H54 (cell line): Measurements from ENCODE around the gene CEP164.
"Not testable (repeated sequence)": the region's sequence is repeated elsewhere in the genome, so short reads cannot be mapped to it uniquely, and the experiment has no call there.

Source experiments
- DNase-seq: peaks from one replicate; pipeline ENCODE4 v3.0.0; 2011; ENCODE audit warnings: low spot score, mixed read lengths; ENCODE audit not compliant: insufficient read length
- FAIRE-seq: peaks from 3 replicates; lab custom pipeline; 2011; peaks lifted over from hg19 to GRCh38; lab: Jason Lieb, UNC
- POLR2A ChIP-seq: IDR thresholded peaks from 2 replicates; pipeline ENCODE4 v1.6.1; 2011; ENCODE audit warnings: low read depth, mild to moderate bottlenecking, low read length

CEP164 gene

DNA sequence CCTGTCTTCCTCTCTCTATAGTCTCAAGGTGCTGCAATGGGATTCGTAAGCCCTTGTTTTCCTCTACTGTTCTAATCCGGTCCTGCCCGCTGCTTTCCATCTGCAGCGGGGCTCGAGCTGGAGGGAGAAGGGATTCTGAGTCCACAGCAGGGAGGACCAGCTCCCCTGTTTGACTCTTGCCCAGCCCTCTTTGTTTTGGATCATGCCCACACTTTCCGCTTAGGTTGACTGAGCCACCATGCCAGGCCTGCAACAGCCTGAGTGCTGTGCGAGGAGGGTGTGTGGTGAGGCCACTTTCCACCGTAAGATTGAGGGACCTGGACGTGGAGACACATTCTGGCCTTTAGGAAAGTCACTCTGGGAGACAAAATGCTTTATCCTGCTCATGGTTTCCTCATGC, 58.3 kb downstream of the CEP164 start:
- no peak for TF ChIP-seq POLR2A
- no peak for DNase-seq
- FAIRE-seq = no peak

DNA sequence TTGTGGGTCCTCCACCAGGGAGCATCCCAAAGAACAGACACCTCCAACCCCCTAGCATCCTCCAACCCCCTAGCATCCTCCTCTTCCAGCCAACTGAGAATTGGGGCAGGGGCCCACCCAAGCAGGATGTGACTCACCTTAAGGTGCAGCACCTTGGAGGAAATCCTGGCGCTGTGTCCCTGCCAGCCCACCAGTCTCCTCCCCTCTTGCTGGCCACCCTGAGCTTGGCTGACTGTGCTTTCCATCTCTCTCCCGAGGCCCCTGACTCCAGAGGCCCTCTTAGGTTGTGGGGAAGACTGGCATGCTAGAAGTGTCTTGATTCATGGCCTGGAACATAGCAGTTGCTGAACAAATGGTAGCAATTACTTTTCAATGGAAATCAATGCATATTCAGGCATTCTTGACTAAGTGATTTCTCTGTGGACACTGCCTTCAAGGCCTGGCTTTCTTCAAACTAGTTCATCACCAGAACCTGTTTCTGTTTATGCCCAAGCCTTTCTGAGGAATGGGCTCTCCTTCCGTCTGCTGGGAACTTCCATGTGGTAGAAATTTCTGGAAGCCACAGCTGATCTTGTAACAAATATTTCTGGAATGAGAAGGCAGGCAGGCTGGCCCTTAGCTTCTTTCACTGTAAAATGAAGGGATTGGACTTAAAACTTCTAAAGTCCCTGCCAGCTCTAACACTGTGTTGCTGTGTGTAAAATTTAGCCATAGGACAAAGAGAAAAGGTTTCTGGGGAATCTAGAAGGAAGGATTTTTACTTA, 60.5 kb downstream of the CEP164 start:
- FAIRE-seq = no peak
- no peak for TF ChIP-seq POLR2A
- no peak for DNase-seq

DNA sequence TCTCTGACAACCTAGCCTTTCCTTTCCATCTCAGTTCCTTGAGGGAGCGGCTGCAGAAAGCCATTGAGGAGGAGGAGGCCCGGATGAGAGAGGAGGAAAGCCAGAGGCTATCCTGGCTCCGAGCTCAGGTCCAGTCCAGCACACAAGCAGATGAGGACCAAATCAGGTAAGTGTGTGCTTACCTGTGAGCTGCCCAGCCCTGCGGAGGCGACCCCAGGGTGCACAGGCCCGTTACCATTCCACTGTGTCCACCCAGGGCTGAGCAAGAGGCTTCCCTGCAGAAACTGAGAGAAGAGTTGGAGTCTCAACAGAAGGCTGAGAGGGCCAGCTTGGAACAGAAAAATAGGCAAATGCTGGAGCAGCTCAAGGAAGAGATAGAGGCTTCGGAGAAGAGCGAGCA, 63.1 kb downstream of the CEP164 start:
- FAIRE-seq (no peak), DNase-seq (no peak)
- TF ChIP-seq POLR2A = no peak

DNA sequence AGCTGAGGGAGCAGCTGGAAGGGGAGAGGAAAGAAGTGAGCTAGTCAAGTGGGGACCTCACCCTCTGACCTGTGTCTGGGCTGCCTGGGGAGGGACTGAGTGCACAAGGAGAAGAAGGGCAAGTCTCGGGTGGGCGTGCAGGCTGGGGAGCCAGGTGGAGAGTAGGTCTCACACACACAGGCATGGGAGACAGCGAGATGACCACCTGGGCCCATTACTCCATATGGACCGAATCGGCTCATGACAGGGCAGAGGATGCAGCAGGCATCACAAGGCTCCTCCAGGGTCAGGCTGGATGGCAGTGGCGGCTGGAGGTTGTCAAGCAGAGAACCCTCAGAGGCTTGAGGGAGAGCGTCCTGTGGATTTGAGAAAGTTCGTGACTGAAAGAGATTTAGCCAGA, 63.5 kb downstream of the CEP164 start:
- no peak for DNase-seq
- no peak for FAIRE-seq
- no peak for TF ChIP-seq POLR2A

DNA sequence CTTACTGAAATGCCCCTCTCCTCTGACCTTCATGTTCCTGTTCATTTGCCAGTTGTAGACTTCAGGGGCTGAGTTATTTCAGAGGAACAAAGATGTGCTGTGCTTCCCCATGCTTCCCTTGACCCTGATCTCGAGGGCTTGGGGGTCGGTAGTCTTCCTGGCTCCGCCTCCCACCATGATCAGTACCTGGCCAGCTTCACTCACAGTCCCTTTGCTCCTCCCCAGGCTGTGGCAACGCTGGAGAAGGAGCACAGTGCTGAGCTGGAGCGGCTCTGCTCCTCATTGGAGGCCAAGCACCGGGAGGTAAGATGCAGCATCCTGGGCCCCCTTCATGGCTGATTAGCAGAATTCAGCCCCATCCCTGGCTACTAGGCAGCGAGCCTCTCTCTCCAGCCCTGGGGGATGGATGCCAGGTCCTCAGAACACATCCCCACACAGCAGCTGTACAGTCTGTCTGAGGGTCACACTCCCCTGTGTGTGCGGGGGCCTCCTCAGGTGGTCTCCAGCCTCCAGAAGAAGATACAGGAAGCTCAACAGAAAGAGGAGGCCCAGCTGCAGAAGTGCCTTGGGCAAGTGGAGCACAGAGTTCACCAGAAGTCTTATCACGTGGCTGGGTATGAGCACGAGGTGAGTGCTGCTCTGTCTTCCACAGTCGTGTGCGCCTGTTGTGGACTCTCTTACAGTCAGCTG, 64.5 kb downstream of the CEP164 start:
- TF ChIP-seq POLR2A = no peak
- DNase-seq (no peak), FAIRE-seq (no peak)

DNA sequence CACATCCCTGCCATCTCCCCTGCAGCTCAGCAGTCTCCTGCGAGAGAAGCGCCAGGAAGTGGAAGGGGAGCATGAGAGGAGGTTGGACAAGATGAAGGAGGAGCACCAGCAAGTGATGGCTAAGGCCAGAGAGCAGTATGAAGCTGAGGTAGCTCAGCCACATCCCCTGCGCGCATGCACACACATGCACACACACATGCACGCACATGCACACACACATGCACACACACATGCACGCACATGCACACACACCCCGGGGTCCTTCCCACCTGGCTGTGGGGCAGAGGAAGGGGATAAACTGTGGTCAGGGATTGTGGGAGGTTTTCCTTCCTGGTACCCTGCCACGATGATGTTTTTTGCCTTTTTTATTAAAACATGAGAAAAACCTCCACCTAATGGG, 65.3 kb downstream of the CEP164 start:
- no peak for DNase-seq
- no peak for FAIRE-seq
- TF ChIP-seq POLR2A = no peak

DNA sequence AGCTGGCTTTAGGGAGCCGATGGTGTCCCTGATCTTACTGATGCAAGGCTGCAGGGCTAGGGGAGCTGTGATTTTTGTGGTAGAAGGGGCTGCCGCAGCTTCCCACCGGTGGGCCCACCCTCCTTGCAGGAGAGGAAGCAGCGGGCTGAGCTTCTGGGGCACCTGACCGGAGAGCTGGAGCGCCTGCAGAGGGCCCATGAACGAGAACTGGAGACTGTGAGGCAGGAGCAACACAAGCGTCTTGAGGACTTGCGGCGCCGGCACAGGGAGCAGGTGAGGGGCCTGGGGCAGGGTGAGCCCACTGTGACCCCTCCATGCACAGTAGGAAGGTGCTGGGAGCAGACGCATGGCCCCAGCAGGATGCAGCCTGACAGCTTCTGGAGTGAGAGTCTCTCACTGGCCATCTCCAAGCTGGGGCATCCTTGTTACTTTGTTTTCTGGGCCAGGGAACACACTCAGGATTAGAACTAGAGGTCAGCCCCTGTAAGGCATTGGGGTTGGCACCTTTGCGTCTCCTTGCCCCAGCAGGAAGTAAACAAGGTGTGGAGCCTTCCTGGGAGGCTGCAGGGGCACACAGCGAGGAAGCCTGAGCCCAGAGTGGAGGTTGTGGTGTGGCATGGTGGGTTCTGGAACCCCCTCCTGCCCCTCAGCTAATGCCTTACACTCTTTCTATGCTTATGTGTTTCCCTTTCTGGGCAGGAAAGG, 66.7 kb downstream of the CEP164 start:
- FAIRE-seq (no peak), DNase-seq (no peak)
- no peak for TF ChIP-seq POLR2A

DNA sequence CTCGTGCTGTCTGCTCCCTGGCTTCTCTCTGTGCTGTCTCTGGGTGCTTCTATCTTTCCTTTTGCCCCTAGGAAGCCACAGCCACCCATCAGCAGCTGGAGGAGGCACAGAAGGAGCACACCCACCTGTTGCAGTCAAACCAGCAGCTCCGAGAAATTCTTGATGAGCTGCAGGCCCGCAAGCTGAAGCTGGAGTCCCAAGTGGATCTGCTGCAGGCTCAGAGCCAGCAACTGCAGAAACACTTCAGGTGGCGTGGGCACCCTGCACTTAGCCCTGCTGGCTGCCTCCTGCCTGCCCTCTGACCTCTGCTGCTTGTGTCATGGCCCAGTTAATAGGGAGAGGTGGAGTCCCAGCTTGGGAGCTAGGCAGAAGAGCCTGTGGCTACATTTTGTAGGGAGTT, 67.8 kb downstream of the CEP164 start:
- no peak for TF ChIP-seq POLR2A
- FAIRE-seq = no peak
- no peak for DNase-seq

DNA sequence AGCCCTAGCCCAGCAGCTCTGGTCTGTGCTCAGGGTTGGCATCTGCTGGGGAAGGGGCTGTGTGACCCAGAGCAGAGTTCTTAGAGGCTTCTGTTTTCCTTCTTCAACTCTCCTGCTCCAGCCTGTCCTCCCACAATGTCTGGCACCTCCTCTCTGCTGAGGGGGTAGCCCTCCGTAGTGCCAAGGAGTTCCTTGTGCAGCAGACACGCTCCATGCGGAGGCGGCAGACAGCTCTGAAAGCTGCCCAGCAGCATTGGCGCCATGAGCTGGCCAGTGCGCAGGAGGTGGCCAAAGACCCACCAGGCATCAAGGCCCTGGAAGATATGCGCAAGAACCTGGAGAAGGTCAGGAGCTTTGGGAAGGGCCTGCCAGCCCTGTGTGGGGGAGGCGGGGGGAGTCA, 69.3 kb downstream of the CEP164 start:
- DNase-seq (no peak), FAIRE-seq (no peak)
- TF ChIP-seq POLR2A = no peak

DNA sequence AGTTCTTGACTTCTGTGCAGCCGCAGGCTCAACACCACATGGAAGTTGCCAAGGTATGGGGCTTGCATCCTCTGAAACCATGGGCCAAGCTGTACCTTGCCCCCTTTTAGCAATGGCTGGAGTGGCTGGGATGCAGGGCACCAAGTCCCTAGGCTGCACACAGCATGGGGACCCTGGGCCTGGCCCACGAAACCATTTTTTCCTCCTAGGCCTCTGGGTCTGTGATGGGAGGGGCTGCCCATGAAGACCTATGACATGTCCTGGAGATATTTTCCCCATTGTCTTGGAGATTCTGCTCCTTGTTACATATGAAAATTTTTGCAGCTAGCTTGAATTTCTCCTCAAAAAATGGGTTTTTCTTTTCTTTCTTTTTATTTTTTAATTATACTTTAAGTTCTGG, 71.0 kb downstream of the CEP164 start:
- FAIRE-seq, DNase-seq: not testable (repeated sequence)

DNA sequence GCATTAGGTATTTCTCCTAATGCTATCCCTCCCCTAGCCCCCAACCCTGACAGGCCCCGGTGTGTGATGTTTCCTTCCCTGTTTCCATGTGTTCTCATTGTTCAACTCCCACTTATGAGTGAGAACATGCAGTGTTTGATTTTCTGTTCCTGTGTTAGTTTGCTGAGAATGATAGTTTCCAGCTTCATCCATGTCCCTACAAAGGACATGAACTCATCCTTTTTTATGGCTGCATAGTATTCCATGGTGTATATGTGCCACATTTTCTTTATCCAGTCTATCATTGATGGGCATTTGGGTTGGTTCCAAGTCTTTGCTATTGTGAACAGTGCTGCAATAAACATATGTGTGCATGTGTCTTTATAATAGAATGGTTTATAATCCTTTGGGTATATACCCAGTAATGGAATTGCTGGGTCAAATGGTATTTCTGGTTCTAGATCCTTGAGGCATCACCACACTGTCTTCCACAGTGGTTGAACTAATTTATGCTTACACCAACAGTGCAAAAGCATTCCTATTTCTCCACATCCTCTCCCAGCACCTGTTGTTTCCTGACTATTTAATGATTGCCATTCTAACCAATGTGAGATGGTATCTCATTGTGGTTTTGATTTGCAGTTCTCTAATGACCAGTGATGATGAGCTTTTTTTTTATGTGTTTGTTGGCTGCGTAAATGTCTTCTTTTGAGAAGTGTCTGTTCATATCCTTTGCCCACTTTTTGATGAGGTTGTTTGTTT, 71.6 kb downstream of the CEP164 start:
- FAIRE-seq, DNase-seq: not testable (repeated sequence)

DNA sequence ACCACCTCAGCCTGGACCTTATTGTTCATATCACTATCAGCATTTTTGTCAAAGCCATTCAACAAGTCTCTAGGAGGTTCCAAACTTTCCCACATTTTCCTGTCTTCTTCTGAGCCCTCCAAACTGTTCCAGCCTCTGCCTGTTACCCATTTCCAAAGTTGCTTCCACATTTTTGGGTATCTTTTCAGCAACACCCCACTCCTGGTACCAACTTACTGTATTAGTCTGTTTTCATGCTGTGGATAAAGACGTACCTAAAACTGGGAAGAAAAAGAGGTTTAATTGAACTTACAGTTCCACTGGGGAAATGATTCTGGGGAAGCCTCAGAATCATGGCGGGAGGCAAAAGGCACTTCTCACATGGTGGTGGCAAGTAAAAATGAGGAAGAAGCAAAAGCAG, 78.2 kb downstream of the CEP164 start:
- not testable (repeated sequence) for DNase-seq, FAIRE-seq

DNA sequence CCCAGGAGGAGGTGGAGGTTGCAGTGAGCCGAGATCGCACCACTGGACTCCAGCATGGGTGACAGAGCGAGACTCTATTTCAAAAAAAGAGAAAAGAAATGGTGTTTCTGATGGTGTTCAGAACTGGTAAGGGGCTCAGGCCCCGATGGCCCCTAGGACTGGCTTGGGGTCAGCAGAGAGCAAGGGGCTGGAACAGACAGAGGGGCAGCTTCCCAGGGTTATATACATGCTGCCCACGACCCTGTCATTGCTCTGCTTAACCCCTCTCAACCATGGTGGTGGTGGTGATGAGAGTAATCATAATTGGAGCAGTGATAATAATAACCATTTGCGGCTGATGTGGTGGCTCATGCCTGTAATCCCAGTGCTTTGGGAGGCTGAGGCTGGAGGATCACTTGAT, 79.4 kb downstream of the CEP164 start:
- FAIRE-seq (no peak), DNase-seq (no peak)
- TF ChIP-seq POLR2A = no peak

DNA sequence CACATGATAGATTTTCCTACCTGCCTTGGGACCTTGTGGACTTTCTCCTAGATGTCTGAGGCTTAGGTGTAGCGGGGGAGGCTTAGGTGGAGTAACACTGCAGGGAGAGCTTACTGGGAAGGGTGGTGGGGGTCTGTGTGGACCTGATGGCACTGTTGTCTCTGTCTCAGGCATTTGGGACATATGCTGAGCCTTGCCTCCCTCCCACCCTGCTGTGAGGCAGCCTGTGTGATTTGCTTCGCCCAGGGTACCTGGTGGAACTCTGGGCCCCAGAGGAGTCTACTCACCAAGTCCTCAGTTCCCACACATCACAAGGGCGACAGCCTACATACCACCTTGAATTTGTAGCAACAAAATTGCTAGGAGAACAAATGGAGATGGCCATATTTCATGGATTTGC, 80.7 kb downstream of the CEP164 start:
- FAIRE-seq (no peak), DNase-seq (no peak)
- TF ChIP-seq POLR2A = no peak

DNA sequence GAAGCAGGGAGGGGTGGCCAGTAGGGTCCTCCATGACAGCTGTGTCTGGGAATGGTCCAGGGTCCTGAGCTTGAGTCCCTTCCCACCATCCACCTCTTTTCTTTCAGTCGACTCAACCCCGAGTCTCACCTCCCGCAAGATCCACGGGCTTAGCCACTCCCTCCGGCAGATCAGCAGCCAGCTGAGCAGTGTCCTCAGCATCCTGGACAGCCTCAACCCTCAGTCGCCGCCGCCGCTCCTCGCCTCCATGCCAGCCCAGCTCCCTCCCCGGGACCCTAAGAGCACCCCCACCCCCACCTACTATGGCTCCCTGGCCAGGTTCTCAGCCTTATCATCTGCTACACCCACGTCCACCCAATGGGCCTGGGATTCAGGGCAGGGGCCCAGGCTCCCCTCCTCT, 81.9 kb downstream of the CEP164 start:
- FAIRE-seq = no peak
- no peak for DNase-seq
- no peak for TF ChIP-seq POLR2A
